Stomach (tissue), 4 donors: Measurements from ENCODE around the gene CCDC6.
"Not testable (repeated sequence)": the region's sequence is repeated elsewhere in the genome, so short reads cannot be mapped to it uniquely, and the experiment has no call there.

Source experiments
- CTCF ChIP-seq, 7 experiments: fragments of 450-650 bp in 4 of 7; fragments of 200-600 bp in 3 of 7; sonication (generic) in 3 of 7; IDR thresholded peaks; one replicate each; pipeline ENCODE4 v1.5.1; 2016 to 2019; ENCODE audit warnings: antibody characterized with exemption in 7 of 7, control low read depth in 2 of 7, mild to moderate bottlenecking in 1 of 7
- POLR2A ChIP-seq, 4 donors: fragments of 450-650 bp; IDR thresholded peaks; one replicate each; pipeline ENCODE4 v1.6.1; 2016; ENCODE audit warnings: antibody characterized with exemption in 4 of 4, control low read depth in 2 of 4, mild to moderate bottlenecking in 1 of 4, moderate library complexity in 1 of 4

- TF ChIP-seq CTCF, POLR2A (IDR thresholded peaks at IDR 0.05): not testable (repeated sequence)
Measured at GRCh38 chr10:59790080-59790479, 116.3 kb downstream of the CCDC6 start.
